Panc1 (cell line): ENCODE measurements around the gene MSTN.

Experiments used
- CTCF ChIP-seq: fragments of 450-650 bp; IDR thresholded peaks from 2 replicates; pipeline ENCODE4 v1.5.1; 2017; ENCODE audit warnings: mild to moderate bottlenecking
- POLR2AphosphoS5 ChIP-seq: IDR thresholded peaks from 2 replicates; pipeline ENCODE4 v1.6.1; 2012; ENCODE audit warnings: mild to moderate bottlenecking, low read depth, low read length, moderate library complexity
- REST ChIP-seq, 2 experiments: IDR thresholded peaks; 2 replicates each; pipeline ENCODE4 v1.6.1; 2011 to 2012; ENCODE audit warnings: low read depth in 2 of 2, control low read depth in 1 of 2, low read length in 1 of 2, mild to moderate bottlenecking in 1 of 2, moderate library complexity in 1 of 2; ENCODE audit not compliant: insufficient read depth in 1 of 2
- SIN3A ChIP-seq: IDR thresholded peaks from 2 replicates; pipeline ENCODE4 v1.6.1; 2012; ENCODE audit warnings: low read depth, mild to moderate bottlenecking, low read length, moderate library complexity, borderline replicate concordance; ENCODE audit not compliant: insufficient read depth
- TCF7L2 ChIP-seq: IDR thresholded peaks from 2 replicates; pipeline ENCODE4 v1.6.1; 2011; ENCODE audit warnings: mild to moderate bottlenecking, low read depth, low read length, inconsistent platforms

- TF ChIP-seq CTCF = no peak
- no peak for TF ChIP-seq POLR2AphosphoS5
- TF ChIP-seq REST (IDR thresholded peaks at IDR 0.05; ENCODE audit: insufficient read depth in 1 of 2, low read depth in 2 of 2, low read length in 1 of 2) = no peak
- TF ChIP-seq TCF7L2 = no peak
- no peak for TF ChIP-seq SIN3A
Observed at GRCh38 chr2:190050001-190050400, 12.5 kb downstream of the MSTN start.
